KG1 (cell line): ENCODE data around the gene DPP10.
"Not testable (repeated sequence)": the region's sequence is repeated elsewhere in the genome, so short reads cannot be mapped to it uniquely, and the experiment has no call there.

Source experiments
- DNase-seq: peaks from one replicate; lab custom pipeline; 2025; lab: John Stamatoyannopoulos, UW

Gene DPP10

GRCh38 chr2:114442510-114442909 lies at the start of gene DPP10:
DPP10 (plus strand) TSS chr2:114442641.
- DNase-seq: no peak

- no peak for DNase-seq
These were observed 41.6 kb upstream of the DPP10 start for GRCh38 chr2:114400890-114401289.

DNA sequence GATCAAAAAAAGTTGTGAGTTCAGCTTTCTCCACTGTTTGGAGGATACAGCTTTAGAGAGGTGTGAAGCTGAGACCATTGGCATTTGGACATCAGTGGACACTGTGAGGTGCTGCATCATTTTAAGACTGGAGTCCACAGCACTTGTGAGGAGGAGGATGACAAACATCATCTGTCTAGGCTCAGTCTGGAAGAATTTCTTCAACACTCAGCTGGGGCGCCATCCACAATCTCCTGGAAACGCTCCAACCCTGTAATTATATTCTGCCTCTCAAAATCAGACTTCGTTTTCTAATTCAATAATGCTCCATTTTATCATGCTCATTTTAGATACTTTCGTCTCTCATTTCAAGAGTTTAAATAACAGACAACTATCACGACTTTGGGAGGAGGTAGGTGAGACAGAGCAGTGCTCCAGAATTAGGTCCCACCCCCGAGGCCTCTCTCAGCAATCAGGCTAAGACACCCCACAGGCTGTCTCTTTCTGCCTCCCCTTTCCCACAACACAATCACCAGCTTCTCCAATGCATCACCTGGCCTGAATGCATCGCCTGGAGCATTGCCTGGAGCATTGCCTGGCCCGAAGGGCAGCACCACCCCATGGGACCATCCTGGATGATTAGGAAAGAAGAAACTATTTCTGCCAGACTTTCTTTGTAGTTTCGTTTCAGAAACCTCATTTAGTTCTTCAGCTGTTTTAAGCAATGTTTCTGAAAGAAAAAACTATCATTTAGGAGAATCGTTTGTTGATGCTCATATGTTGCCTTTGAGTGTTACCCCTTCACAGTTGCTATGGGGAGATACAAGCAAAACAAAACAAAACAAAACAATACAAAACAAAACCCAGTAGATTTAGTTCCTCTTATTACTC lies 37.0 kb upstream of the DPP10 start:
- DNase-seq: no peak

GRCh38 chr2:114406347-114406746 lies 36.1 kb upstream of the DPP10 start:
- no peak for DNase-seq

GRCh38 chr2:114407353-114407752 lies 35.1 kb upstream of the DPP10 start:
- not testable (repeated sequence) for DNase-seq

DNA sequence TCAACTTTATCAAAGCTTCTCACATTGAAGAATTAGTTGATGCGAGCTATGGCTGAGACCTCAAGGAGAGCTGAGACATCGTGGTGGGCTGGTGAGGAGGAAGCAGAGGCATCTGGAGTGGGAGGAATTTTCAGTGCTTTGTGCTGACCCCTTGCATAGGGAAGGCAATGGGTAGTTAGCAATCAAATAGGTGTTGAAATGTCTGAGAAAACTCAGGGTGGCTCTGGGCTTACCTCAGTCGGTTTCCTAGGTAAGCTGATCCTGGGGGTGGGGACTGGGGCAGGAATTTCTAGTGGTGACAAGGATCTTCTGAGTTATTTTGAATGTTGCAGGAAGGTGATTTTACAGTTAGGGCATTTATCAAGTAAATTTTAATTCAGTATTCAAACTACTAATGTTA lies 20.7 kb upstream of the DPP10 start:
- no peak for DNase-seq

DNA sequence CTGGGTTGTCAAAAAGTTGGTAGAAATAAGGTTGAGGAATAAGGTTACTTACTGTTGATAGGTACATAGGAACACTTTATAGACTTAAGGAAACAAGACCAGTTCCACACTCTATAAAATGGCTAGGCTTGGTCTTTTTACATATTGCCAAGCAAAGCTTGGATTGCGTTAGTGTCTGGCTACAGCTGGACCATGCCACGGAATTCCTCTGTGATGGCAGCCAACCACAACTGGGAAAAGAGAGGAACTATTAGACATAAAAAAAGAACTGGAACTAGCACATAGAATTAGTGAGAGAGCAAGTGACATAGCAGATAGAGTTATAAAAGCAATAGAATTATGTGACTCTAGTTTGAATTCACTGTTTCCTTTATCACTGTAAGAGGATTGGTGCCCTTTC lies 17.7 kb upstream of the DPP10 start:
- no peak for DNase-seq

DNA sequence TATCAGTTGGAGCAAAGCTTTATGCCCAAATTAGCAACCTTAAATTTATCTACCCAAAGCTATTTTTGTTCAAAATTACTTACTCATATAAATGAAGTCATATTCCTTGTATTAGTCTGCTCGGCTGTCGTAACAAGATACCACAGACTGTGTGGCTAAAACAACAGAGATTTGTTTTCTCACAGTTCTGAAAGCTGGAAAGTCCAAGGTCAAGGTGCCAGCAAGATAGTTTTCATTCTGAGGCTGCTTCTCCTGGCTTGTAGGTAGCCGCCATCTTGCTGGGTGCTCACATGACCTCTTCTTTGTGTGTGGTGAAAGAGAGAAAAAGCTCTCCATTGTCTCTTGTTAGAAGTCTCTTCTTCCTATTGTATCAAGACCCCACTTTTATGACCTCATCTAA lies 15.7 kb upstream of the DPP10 start:
- DNase-seq: no peak

GRCh38 chr2:114436329-114436728 lies 6.1 kb upstream of the DPP10 start:
- no peak for DNase-seq

GRCh38 chr2:114446571-114446970 lies 4.1 kb downstream of the DPP10 start:
- DNase-seq: no peak

GRCh38 chr2:114450639-114451038 lies 8.2 kb downstream of the DPP10 start:
- no peak for DNase-seq

GRCh38 chr2:114456566-114456965 lies 14.1 kb downstream of the DPP10 start:
- DNase-seq: no peak

- DNase-seq: no peak
These were observed 15.5 kb downstream of the DPP10 start for GRCh38 chr2:114457956-114458355.

- DNase-seq: no peak
These were observed 18.7 kb downstream of the DPP10 start for GRCh38 chr2:114461116-114461515.

GRCh38 chr2:114464961-114465706 lies 22.7 kb downstream of the DPP10 start:
- no peak for DNase-seq

GRCh38 chr2:114468343-114468742 lies 25.9 kb downstream of the DPP10 start:
- DNase-seq: no peak

GRCh38 chr2:114472246-114472645 lies 29.8 kb downstream of the DPP10 start:
- DNase-seq: no peak

DNA sequence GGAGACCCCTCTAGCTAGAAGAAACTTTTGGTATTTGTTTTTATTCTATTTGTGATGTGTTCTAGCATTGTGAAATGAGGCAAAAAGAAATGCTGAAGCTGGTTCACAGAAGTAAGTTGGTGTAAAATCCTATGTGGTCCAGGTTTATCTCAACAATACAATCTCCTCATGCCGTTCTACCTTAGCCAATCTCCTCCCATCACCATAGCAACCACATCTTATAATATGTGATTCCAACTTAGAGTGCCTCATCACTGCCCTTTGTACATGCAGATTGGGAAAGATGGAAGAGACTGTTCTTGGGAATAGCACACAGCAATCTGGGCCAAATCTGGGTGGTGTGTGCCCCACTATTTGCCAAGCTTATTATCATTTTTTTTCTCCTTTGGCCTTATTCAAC lies 30.3 kb downstream of the DPP10 start:
- no peak for DNase-seq

- no peak for DNase-seq
These were observed 46.5 kb downstream of the DPP10 start for GRCh38 chr2:114488841-114489530.

DNA sequence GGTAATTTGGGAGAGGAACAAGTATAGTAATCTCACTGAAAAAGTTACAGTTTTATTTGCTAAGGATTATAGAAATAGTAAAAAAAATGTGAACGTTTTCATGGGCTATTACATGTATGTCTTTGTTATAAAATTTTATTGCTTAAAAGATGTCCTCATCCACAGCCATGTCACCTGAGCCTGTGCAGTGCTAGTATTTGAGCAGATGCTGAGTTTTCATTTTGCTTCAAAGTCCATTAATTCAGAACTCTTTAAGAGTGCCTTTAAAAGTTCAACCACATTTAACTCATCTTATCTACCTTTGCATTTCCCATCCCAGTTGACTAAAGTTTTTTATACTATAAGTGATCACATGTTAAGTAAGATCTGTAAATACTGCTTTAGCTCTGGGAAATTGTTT lies 52.6 kb downstream of the DPP10 start:
- no peak for DNase-seq

DNA sequence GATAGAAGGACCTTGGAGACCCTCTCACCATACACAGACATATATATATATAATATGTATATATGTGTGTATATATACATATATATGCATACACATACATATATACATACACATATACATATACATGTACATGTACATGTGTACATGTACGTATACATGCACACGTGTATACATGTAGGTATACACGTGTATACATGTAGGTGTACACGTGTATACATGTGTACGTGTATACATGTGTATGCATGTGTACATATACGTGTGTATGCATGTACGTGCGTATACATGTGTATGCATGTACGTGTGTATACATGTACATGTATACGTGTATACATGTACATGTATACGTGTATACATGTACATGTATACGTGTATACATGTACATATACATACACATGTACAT lies 54.5 kb downstream of the DPP10 start:
- DNase-seq: no peak

GRCh38 chr2:114499101-114499500 lies 56.7 kb downstream of the DPP10 start:
- DNase-seq: no peak

DNA sequence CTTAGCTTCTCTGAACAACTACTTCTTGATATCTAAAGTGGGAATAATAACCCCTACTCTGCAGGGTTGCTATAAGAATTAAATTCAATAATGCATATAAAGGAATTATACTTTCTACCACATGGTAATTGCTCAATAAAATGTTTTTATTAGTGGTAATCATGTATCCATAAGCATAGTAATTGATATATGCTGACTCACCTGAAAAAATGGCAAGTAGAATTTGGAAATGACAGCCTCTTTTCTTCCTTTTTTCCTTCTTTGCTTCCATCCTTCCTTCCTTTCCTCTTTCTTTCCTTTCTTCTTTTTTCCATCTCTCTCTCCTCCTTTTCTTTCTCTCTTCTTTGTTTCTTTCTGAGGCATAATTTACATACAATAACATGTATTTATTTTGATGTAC lies 65.3 kb downstream of the DPP10 start:
- no peak for DNase-seq
